Ishikawa (cell line): ENCODE measurements around the gene NSUN3.

Source experiments
- CREB1 ChIP-seq: IDR thresholded peaks from 2 replicates; pipeline ENCODE4 v1.6.1; 2012; ENCODE audit warnings: low read depth
- EGR1 ChIP-seq: IDR thresholded peaks from 2 replicates; pipeline ENCODE4 v1.6.1; 2012
- EP300 ChIP-seq: IDR thresholded peaks from 2 replicates; pipeline ENCODE4 v1.6.1; 2012; ENCODE audit warnings: borderline replicate concordance
- FOXM1 ChIP-seq: IDR thresholded peaks from 2 replicates; pipeline ENCODE4 v1.6.1; 2012; ENCODE audit warnings: low read depth, borderline replicate concordance
- RAD21 ChIP-seq: IDR thresholded peaks from 2 replicates; pipeline ENCODE4 v1.6.1; 2012; ENCODE audit warnings: low read depth
- TAF1 ChIP-seq: IDR thresholded peaks from 2 replicates; pipeline ENCODE4 v1.6.1; 2012; ENCODE audit warnings: low read depth, mild to moderate bottlenecking
- TCF12 ChIP-seq: IDR thresholded peaks from 2 replicates; pipeline ENCODE4 v1.6.1; 2012; ENCODE audit warnings: low read depth
- TF ChIP-seq, protein P1 (sequence below): IDR thresholded peaks from 2 replicates; pipeline ENCODE4 v1.6.1; 2012; ENCODE audit warnings: low read depth, mild to moderate bottlenecking
- TF ChIP-seq, protein P2 (sequence below): IDR thresholded peaks from 2 replicates; pipeline ENCODE4 v1.6.1; 2012
- TF ChIP-seq, protein P3 (sequence below): IDR thresholded peaks from 2 replicates; pipeline ENCODE4 v1.6.1; 2012

DNA sequence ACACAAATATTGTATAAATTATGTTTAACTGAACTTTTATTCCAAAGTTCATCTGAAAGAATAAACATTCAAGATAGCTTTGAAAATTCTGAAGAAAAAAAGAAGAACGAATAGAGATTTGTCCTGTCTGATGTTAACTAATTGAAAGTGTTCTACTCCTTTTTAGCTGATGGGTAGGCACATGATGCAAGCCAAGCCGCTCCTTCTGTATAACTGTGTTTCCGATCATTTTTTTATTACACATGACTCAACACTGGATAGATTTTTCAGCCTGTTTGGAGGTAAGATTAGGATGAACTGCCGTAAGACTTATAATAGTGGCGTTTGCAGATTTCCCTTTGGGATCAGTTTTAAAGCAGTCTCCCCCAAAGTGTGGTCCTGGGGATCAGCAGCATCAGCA lies 19.0 kb downstream of the NSUN3 start:
- TF ChIP-seq TAF1, result no peak
- TF ChIP-seq EP300, result no peak
- TF ChIP-seq TCF12, result no peak
- TF ChIP-seq CREB1, result no peak
- no peak for TF ChIP-seq EGR1
- TF ChIP-seq, protein P1, sequence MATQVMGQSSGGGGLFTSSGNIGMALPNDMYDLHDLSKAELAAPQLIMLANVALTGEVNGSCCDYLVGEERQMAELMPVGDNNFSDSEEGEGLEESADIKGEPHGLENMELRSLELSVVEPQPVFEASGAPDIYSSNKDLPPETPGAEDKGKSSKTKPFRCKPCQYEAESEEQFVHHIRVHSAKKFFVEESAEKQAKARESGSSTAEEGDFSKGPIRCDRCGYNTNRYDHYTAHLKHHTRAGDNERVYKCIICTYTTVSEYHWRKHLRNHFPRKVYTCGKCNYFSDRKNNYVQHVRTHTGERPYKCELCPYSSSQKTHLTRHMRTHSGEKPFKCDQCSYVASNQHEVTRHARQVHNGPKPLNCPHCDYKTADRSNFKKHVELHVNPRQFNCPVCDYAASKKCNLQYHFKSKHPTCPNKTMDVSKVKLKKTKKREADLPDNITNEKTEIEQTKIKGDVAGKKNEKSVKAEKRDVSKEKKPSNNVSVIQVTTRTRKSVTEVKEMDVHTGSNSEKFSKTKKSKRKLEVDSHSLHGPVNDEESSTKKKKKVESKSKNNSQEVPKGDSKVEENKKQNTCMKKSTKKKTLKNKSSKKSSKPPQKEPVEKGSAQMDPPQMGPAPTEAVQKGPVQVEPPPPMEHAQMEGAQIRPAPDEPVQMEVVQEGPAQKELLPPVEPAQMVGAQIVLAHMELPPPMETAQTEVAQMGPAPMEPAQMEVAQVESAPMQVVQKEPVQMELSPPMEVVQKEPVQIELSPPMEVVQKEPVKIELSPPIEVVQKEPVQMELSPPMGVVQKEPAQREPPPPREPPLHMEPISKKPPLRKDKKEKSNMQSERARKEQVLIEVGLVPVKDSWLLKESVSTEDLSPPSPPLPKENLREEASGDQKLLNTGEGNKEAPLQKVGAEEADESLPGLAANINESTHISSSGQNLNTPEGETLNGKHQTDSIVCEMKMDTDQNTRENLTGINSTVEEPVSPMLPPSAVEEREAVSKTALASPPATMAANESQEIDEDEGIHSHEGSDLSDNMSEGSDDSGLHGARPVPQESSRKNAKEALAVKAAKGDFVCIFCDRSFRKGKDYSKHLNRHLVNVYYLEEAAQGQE, result no peak
- no peak for TF ChIP-seq FOXM1
- TF ChIP-seq, protein P2, sequence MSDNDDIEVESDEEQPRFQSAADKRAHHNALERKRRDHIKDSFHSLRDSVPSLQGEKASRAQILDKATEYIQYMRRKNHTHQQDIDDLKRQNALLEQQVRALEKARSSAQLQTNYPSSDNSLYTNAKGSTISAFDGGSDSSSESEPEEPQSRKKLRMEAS, result no peak
- TF ChIP-seq, protein P3, sequence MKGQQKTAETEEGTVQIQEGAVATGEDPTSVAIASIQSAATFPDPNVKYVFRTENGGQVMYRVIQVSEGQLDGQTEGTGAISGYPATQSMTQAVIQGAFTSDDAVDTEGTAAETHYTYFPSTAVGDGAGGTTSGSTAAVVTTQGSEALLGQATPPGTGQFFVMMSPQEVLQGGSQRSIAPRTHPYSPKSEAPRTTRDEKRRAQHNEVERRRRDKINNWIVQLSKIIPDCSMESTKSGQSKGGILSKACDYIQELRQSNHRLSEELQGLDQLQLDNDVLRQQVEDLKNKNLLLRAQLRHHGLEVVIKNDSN, result no peak
- no peak for TF ChIP-seq RAD21
